ENCODE results near the gene CFAP43.

CFAP43 gene, protein sequence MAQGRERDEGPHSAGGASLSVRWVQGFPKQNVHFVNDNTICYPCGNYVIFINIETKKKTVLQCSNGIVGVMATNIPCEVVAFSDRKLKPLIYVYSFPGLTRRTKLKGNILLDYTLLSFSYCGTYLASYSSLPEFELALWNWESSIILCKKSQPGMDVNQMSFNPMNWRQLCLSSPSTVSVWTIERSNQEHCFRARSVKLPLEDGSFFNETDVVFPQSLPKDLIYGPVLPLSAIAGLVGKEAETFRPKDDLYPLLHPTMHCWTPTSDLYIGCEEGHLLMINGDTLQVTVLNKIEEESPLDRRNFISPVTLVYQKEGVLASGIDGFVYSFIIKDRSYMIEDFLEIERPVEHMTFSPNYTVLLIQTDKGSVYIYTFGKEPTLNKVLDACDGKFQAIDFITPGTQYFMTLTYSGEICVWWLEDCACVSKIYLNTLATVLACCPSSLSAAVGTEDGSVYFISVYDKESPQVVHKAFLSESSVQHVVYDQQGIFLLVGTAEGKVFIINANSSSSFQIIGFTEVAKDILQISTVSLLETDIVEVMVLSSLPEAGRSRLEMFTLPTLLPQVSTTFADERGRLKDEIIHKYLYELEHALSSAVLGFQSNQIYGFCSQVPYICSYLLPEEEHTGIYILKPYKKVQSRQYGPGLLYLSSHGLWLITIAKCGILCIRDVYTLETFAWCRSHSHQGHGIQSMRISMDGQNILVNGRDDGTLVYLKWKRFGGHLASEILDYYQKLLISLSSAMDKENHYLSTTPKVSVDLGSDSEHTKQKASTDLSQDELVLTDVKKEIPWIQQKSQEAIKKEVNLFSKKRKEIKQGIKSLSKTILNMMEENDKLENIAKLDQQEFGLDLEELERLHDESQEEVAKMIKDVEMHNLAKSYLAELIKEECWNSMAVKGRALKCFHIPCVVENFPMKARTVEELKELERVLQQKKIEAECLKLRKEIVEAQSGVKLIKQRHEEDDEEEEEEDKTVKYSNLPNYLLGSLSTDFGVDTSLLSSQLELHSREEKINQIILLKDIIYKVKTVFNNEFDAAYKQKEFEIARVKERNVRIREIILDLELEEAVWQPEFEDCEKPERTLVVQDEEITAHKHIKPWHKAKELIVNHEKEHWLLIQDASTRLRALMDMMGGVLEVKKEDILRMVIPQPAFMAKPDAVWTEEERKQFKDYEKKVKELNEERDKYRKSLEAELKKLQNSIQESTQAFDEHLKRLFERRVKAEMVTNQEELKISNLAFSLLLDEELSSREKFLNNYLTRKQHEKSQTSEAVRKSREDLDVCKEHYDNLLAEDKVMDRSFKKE (N-terminal part only)

DNA sequence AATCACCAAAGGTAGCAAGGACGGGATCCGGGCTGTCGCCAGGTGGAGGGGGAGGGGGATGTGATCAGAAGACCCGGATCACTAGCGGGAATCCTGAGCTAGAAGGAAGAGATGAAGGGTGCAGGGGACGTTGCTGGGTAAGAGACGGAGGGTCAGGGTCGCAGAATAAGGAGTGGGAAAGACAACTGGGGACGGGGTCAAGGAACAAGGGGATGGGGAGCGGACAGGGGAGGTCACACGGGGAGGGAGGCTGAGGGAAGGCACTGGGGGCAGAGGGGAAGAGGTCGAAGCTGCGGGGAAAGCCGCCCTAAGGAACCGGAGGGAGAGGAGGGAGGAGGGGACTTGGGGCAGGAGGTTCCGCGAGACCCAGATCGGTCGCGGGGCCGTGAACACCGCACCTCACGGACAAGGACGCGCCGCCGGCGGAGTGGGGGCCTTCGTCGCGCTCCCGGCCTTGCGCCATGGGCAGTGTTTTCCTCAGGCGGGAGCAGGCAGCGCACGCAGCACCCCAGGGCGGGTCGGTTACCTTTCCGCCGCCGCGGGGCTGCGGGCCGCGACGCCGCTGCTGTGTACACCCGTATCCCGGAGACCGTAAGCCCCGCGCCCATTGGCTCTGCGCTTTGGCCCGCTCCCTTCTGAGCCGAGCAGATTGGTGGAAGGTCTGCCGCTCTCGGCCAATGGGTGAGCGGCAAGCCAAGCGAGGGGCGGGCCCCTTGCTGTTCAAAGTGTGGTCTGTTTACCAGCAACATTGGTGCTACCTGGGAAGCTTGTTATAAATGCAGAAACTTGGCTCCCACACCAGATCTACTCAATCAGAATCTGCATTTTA, at the start of gene CFAP43:
Gene CFAP43 (minus strand): TSS at position 581 of the 829 bp plus-strand sequence. CDS start 118 bp downstream, at position 463.
- peak; percentile 98 to 100 for DNase-seq (ENCODE audit: low read depth in 2 of 2)

DNA sequence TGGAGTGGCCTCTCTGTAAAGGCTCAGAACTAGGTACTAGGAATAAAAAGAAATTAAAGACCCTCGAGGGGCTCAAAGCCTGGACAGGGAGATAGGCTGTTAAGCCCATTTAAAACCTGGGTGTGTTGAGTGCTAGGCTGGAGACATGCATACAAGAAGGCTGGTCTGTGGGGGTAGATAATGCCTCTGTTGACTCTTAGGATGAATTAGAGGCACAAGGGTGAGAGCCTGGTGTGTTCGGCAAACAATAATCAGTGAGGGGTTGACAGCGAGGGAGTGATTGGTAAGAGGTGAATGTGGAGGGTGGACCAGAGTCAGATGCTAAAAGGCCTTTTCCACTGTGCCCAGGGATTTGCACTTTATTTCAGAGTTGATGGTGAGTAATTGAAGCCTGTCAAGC, 49.5 kb upstream of the CFAP43 start:
- no peak for DNase-seq (ENCODE audit: low read depth in 2 of 2)

DNA sequence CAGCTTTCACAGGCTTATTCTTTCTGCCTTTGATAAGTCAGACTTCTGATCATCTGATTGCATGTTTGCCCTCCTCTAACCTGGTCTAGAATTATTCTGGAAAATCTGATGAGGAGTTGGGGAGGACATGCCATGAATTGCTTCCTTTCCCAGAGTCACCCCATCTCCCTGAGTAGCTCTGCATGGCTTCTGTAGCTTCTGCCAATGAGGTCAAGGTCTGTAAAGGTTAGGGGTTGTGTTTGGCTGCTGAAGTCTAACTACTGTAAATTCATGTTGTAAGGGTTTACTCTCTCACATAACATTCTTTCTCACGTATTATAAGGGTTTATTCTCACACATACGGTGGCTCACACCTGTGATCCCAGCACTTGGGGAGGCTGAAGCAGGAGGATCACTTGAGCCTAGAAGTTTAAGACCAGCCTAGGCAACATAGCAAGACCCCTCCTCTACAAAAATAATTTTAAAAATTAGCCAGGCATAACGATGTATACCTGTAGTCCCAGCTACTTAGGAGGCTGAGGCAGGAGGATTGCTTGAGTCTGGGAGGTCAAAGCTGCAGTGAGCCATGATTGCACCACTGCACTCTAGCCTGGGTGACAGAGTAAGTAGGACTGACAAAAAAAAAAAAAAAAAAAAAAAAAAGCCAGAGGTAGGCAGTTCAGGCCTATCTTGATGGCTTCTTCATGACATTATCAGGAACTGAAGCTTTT, 47.5 kb upstream of the CFAP43 start:
- no peak for DNase-seq (ENCODE audit: low read depth in 2 of 2)

DNA sequence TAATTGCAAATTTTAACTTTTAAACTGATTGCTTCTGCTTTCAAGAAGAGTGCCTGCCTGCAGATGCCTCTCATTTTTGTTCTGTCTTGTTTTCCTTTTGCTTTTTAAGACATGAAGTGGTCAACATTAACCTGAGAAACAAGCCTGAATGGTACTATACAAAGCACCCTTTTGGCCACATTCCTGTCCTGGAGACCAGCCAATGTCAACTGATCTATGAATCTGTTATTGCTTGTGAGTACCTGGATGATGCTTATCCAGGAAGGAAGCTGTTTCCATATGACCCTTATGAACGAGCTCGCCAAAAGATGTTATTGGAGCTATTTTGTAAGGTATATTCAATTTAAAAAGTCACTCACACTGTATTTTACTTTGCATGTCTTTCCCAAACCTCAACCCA, 45.6 kb upstream of the CFAP43 start:
- DNase-seq (ENCODE audit: low read depth in 2 of 2) = no peak

DNA sequence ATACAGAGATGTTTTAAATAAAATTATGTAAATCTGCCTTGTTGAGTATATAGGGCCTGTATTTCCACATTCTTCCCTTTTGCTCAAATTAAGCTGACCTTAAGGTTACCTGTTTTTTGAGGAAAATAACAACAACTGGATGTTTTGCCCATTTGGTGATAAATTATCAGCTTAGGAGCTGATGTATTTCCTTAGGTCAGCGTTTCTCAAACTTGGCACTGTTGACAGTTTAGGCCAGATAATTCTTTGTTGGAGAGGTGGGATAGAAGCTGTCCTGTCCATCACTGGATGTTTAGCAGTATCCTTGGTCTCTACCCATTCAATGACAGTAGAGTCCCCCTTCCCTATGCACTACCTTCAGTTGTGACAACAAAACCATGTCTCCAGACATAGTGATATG, 44.0 kb upstream of the CFAP43 start:
- no peak for DNase-seq (ENCODE audit: low read depth in 2 of 2)

DNA sequence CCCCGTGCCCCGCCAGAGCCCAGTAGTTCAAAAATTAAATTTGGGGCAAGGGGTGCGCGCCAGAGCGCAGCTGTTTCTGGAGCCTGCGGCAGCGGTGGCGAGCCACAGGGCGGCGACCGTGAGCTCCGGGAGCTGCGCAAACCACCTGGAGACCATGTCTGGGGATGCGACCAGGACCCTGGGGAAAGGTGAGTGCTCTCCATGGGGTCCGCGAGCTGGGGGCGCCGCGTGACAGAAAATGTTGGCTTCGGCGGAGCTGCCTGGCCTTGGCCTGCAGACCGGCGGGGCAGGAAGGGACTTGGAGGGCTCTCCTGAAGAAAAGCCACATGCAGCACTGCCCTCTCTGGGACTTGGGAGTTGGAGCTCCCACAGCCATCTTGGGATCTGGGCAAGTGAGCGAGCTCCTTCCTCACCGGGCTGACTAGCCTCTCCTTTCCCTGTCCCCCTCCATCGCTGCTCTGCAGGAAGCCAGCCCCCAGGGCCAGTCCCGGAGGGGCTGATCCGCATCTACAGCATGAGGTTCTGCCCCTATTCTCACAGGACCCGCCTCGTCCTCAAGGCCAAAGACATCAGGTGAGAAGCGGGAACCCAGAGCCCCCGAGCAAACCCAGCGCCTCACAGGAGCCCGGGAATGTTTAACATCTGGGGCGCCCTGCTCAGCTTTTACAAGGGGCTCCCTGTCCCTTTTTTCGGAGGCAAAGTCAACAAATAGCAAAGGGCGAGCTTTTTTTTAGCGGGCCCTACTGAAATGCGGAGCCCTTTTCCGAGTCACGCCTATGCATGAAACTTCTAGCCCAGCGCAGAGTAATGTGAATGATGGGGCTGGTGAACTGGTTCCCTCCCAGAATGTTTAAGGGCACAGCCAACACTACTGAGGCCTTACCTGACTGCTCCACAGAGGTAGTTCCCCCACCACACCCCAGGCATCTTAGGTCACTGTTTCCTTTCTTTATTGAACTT, 42.9 kb upstream of the CFAP43 start:
- peak; percentile 42 to 44 for DNase-seq (ENCODE audit: low read depth in 2 of 2)

DNA sequence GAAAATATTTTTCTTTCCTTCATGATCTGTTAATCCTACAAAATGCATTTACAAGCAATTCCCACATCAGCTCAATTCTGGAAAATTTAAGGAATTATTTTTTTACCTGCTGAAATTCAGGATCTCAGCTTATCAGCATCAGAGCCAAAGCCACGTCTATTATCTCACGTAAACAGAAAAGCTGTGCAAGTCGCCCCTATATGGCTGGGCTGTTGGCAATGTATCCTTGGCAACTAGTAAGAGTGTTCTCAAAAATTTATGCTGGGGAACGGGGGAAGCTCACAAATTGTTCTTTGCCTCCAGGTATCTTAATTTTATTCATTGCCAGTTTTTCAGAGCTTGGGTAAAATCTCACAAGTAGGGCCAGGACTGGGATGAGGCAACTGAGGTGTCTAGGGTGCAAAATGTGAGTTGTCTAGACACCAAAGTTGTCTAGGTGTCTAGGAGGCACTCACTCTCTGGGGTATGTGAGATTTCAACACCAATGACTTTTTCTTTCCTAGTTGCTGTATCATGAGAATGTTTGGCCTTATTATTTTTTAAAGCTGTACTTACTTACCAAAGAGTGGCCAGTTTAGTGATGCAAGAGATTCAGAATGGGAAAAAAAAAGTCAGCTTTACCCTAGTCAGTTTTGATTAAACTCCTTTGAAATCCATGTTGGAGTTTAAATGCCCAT, 41.9 kb upstream of the CFAP43 start:
- no peak for DNase-seq (ENCODE audit: low read depth in 2 of 2)

DNA sequence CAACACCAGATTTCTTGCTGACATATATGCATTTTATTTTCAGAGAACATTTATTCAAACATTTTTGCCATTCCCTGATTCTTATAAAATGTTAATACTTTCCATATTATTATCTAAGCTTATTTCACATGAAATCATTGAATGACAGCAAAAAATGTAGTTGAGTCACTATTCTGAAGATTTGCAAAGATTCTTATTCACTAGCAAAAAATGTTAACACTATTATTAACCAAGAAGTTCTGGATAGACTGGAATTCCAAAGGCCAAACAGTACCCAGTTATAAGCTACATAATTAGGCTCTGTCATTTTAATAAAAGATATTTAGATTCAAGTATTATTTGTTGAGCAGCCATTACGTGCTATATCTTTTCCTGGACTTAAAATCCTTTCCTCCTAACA, 41.1 kb upstream of the CFAP43 start:
- no peak for DNase-seq (ENCODE audit: low read depth in 2 of 2)

DNA sequence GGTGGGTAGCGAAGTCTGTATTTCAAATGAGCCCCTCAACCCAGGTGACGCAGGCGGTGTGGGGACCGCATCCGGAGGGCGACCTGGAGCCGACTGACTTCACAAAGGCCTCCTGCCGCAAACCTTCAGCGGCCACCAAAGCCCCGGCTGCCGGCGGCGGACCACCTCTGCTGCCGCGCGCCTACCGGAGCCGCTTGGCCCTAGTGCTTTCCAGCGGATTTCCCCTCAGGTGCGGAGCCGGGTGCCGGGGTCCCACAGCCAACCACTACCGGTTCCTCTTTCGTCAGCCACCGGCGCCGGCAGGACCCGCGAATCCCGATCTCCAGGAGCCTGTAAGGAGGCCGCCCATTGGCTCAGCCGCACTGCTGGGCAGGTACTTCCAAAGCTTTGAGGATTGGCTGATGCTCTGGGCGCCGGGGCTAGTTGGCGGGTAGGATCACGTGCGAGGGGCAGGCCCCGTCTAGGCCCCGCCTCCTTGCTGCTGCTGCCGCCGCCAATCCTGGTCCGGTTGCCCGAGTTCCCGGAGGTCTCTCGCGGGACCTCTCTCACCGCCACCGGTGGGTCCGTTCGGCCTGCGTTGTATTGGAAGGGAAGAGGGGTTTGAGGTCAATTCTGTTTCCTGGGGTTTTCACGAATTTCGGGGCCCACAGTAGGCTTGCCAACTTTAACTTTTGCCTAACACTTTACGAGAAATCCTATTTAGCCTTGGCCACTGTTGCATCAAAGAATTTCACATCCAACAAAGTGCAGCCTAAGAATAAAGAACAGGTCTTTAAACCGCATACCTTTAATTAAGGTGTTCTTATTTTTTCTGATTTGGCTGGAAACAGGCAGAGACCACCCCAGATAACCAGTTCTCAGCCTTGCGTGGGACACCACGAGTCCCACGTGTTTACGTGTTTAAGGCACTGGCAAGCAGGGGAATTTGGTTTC, 36.8 kb upstream of the CFAP43 start, which contains the start of gene GSTO2:
Gene GSTO2 (plus strand): TSS at position 472 of the 933 bp plus-strand sequence. CDS start 5,732 bp downstream, outside the sequence.
- peak; percentile 94 to 98 for DNase-seq (ENCODE audit: low read depth in 2 of 2)

DNA sequence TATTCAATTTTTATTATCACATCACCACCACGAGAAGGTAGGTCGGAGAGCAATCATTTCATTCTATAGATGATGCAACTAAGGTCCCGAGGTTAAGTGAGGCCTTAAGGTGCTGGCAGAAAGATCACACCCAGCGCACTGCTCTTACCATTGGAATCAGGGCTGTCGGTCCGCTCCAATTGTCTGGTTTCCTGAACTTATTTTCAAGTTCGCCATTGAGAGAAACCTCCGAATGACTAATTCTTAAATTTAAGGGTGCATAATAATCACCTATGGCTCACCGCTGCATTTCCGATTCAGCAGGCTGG, 36.2 kb upstream of the CFAP43 start:
- no peak for DNase-seq (ENCODE audit: low read depth in 2 of 2)

DNA sequence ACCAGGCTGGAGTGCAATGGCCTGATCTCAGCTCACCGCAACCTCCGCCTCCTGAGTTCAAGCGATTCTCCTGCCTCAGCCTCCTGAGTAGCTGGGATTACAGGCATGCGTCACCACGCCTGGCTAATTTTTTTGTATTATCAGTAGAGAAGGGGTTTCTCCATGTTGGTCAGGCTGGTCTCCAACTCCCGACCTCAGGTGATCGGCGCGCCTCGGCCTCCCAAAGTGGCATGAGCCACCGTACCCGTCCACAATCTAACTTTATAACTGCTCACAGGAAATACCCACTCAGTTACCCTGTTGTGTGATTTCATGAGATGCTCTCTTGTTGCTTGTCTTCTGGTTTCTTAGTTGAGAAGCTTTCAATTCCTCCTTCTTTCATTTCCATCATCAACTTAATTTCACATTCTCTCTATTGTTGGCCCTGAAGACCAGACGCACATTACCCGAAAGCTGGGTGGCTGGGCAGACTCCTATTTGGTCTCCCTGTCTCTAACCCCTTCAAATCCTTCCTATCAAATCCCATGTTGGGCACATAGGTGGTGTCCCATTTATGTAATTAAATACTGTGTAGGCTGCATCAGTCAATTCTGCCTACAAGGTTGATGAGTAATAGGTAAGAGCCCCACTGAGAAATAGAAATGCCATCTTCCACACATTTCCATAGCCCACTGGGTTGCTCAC, 35.7 kb upstream of the CFAP43 start:
- peak in 1 of 2 donors; percentile 37 for DNase-seq (ENCODE audit: low read depth in 2 of 2)

DNA sequence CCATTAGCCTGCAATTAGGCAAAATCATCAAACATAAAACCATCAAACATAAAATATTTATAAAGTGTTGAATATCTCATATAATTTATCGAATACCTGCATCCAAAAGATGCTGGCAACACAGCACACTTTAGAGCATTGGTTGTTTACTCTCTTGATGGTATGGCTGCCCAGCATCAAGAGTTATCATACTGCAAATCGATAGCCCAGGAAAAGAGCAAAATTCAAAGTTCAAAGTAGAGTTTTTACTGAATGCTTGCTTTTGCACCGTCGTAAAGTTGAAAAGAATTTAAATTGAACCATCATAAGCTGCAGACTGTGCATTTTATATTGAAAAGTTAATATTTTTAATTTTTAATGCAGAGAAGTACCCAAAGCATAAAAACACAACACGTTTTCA, 32.6 kb upstream of the CFAP43 start:
- DNase-seq (ENCODE audit: low read depth in 2 of 2) = no peak

DNA sequence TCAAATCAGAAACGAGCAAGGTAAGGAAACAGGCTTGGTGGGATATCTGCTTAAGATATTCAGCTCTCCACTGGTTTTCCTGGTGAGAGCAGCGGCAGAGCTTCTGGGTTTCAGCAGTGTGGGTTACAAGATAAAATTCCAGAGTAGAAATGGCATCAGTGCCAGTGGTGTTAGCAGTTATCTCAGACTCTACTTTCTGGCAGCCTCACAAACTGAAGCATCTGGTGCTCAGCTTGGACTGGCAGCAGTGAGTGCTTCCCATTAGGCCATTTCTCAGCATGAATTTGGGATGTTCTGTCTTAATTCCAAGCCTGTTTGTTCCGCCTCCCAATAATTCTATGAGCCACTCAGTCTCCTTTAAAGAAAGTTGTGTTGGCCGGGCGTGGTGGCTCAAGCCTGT, 29.9 kb upstream of the CFAP43 start:
- no peak for DNase-seq (ENCODE audit: low read depth in 2 of 2)

DNA sequence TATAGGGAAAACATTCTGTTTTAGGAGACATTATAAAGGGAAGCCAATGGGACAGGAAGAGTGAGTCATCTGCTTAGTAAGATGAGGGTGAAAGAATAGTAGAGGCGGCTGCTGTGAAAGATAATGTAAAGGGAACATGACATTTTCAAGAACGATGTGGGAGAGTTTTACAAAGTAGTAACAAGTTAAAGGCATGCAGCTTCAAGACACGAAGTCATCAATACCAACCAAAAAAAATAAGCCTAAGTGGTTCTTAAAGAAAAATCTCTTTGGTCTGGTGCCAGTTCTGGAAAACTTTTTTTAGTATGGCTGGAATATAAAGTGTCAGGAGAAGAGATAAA, 28.6 kb upstream of the CFAP43 start:
- no peak for DNase-seq (ENCODE audit: low read depth in 2 of 2)

DNA sequence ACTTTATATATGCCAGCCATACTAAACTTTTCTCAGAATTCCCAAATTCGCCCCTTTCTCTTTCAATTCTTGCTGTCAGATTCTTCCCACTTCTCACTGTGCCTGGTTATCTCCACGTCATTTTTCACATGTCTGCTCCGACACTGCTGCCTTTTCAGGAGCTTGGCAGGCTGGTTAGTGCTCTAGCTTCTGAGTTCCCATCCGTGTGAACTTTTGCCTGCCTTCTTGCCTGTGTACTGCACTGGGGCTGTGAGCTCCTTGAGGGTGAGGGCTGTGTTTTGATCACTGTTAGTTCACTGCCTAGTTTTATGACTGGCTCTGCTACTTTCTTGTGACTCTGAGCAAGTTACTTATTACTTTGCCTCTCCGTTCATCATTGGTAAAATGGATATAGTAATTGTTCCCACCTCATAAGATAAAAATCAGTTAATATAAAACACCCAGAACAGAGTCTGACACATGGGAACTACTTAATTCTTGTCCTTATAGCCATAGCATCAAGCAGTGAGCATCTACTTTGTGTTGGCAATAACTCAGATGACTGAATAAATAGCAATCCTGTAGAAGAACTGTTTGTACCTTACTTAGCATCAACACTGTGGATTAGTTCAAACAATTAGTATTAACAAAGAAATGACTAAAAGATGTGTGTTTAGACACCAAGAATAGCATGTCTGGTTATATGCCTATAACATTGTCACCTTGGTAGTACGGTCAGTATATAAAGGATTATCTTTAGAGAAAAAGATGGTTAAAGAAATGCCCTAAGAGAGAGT, 28.0 kb upstream of the CFAP43 start:
- DNase-seq (ENCODE audit: low read depth in 2 of 2) = no peak

DNA sequence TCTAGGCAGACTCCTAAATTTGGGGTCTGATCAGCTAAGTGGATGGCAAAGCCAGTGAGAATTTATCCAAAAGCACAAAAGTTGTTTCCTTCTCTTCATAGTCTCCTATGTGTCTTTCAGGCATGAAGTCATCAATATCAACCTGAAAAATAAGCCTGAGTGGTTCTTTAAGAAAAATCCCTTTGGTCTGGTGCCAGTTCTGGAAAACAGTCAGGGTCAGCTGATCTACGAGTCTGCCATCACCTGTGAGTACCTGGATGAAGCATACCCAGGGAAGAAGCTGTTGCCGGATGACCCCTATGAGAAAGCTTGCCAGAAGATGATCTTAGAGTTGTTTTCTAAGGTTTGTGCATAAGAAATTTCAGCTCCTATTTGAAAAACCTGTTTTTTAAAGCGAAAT, 27.3 kb upstream of the CFAP43 start:
- no peak for DNase-seq (ENCODE audit: low read depth in 2 of 2)
